GM21529 (cell line): Measurements from ENCODE around the gene SYNJ1.
"Not testable (repeated sequence)": the region's sequence is repeated elsewhere in the genome, so short reads cannot be mapped to it uniquely, and the experiment has no call there.

Experiments
- ATAC-seq: cut with Tn5 transposase; IDR thresholded peaks from one replicate; pipeline ENCODE4 v1.9.1; 2021; ENCODE audit not compliant: unreplicated experiment

SYNJ1 gene

GRCh38 chr21:32727687-32728455, at the start of gene SYNJ1:
SYNJ1 (minus strand) TSS chr21:32728013; CDS start chr21:32726895, 1,118 bp downstream.
- peak; percentile 91 for ATAC-seq

GRCh38 chr21:32777269-32777668, 49.5 kb upstream of the SYNJ1 start:
- ATAC-seq = no peak

- no peak for ATAC-seq
Measured at GRCh38 chr21:32776743-32777142, 48.9 kb upstream of the SYNJ1 start.

- not testable (repeated sequence) for ATAC-seq
Measured at GRCh38 chr21:32773048-32773344, 45.2 kb upstream of the SYNJ1 start.

- ATAC-seq = no peak
Measured at GRCh38 chr21:32772281-32773047, 44.7 kb upstream of the SYNJ1 start.

GRCh38 chr21:32770871-32771523, 43.2 kb upstream of the SYNJ1 start:
- peak; percentile 39 for ATAC-seq

GRCh38 chr21:32768530-32768929, 40.7 kb upstream of the SYNJ1 start:
- no peak for ATAC-seq

- ATAC-seq = no peak
Measured at GRCh38 chr21:32765058-32765457, 37.2 kb upstream of the SYNJ1 start.

GRCh38 chr21:32764186-32764585, 36.4 kb upstream of the SYNJ1 start:
- no peak for ATAC-seq

- no peak for ATAC-seq
Measured at GRCh38 chr21:32757804-32758203, 30.0 kb upstream of the SYNJ1 start.

- no peak for ATAC-seq
Measured at GRCh38 chr21:32756096-32756495, 28.3 kb upstream of the SYNJ1 start.

GRCh38 chr21:32753818-32754585, 26.2 kb upstream of the SYNJ1 start:
- ATAC-seq = no peak

GRCh38 chr21:32750405-32750804, 22.6 kb upstream of the SYNJ1 start:
- no peak for ATAC-seq

GRCh38 chr21:32749662-32750061, 21.8 kb upstream of the SYNJ1 start:
- ATAC-seq = no peak

GRCh38 chr21:32748529-32748928, 20.7 kb upstream of the SYNJ1 start:
- ATAC-seq = no peak

GRCh38 chr21:32747396-32747795, 19.6 kb upstream of the SYNJ1 start:
- no peak for ATAC-seq

- ATAC-seq = not testable (repeated sequence)
Measured at GRCh38 chr21:32746711-32747110, 18.9 kb upstream of the SYNJ1 start.

GRCh38 chr21:32742396-32742795, 14.6 kb upstream of the SYNJ1 start:
- no peak for ATAC-seq

- ATAC-seq = no peak
Measured at GRCh38 chr21:32741336-32741735, 13.5 kb upstream of the SYNJ1 start.

GRCh38 chr21:32739946-32740345, 12.1 kb upstream of the SYNJ1 start:
- ATAC-seq = no peak

GRCh38 chr21:32736083-32736482, 8.3 kb upstream of the SYNJ1 start:
- ATAC-seq = not testable (repeated sequence)
